H1 (cell line): ENCODE data around the gene PNLIPRP1. TPM values are rescaled to one million over a fixed set of nuclear protein-coding genes. Genes with fewer than 3 reads are reported as not detected.

Experiments
- CEBPB ChIP-seq: IDR thresholded peaks from 2 replicates; pipeline ENCODE4 v1.6.1; 2012; ENCODE audit warnings: low read depth, low read length
- HDAC2 ChIP-seq, 2 experiments: fragments of 300-600 bp in 1 of 2; sonication (generic) in 1 of 2; IDR thresholded peaks; 2 replicates each; pipeline ENCODE4 v1.6.1; 2011 to 2012; ENCODE audit warnings: low read depth in 2 of 2, low read length in 2 of 2, mild to moderate bottlenecking in 2 of 2, moderate library complexity in 2 of 2, borderline replicate concordance in 1 of 2, inconsistent platforms in 1 of 2
- HDAC6 ChIP-seq: IDR thresholded peaks from one replicate; pipeline ENCODE4 v1.7.1; 2012; ENCODE audit warnings: low read depth, mild to moderate bottlenecking, inconsistent platforms, low read length, moderate library complexity
- NANOG ChIP-seq: IDR thresholded peaks from 2 replicates; pipeline ENCODE4 v1.6.1; 2011; ENCODE audit warnings: low read length, low read depth, mild to moderate bottlenecking, inconsistent platforms; ENCODE audit not compliant: insufficient read depth, poor library complexity, severe bottlenecking
- RFX5 ChIP-seq: IDR thresholded peaks from 2 replicates; pipeline ENCODE4 v1.6.1; 2011; ENCODE audit warnings: low read depth, low read length, improper control_type of control experiment, borderline replicate concordance
- TCF12 ChIP-seq: IDR thresholded peaks from 2 replicates; pipeline ENCODE4 v1.6.1; 2011; ENCODE audit warnings: low read depth, mild to moderate bottlenecking, low read length
- polyA plus RNA-seq, 7 experiments: library from polyadenylated mRNA; depleted of rRNA in 3 of 7; stranded (reverse) in 5 of 7; unstranded in 2 of 7; fragments of >200 nt in 5 of 7; fragments of 200-250 nt in 2 of 7; gene quantifications; 1 replicate in 5 of 7; 2 replicates in 1 of 7; 4 replicates in 1 of 7; pipeline versions ENCODE4 v1.2.1 to v1.2.3, GENCODE V29; 2011 to 2013; ENCODE audit warnings: missing spikeins in 2 of 7, mixed read lengths in 2 of 7
- total RNA-seq: library from RNA; stranded (reverse); fragmentation: NEBNext Ultra II Directional; extraction: Animal tissue kit (Norgen Biotek cat#: 25700); gene quantifications from 2 replicates; pipeline ENCODE4 v1.2.1, GENCODE V29; 2021

The PNLIPRP1 gene
- total and polyA plus RNA-seq, 2 of the 8 experiments (the other 6 are each of a cell fraction or from before 2014, with no cell fraction given): not detected

GRCh38 chr10:116553378-116553980, 37.3 kb upstream of the PNLIPRP1 start (continued):
- TF ChIP-seq HDAC6 (no peak), HDAC2 (IDR thresholded peaks at IDR 0.05; ENCODE audit: borderline replicate concordance in 1 of 2, low read depth in 2 of 2, low read length in 2 of 2) (no peak), CEBPB (no peak), TCF12 (no peak), NANOG (no peak), RFX5 (no peak)
- TF ChIP-seq, all 59 proteins: peak for 0
